Cardiac septum (tissue), 1 donor: ENCODE data around the gene STK17A. TPM values are rescaled to one million over a fixed set of nuclear protein-coding genes. Genes with fewer than 3 reads are reported as not detected.
"Not testable (repeated sequence)": the region's sequence is repeated elsewhere in the genome, so short reads cannot be mapped to it uniquely, and the experiment has no call there.

Source experiments
- DNase-seq: peaks from one replicate; pipeline ENCODE4 v3.0.0-alpha.2; 2020; ENCODE audit warnings: low spot score
- intact Hi-C: fragments of 100-400 bp; cut with DNase I; formaldehyde crosslinking; loops from one replicate; pipeline ENCODE4 v1.14.0; 2022
- total RNA-seq: library from RNA; stranded (reverse); fragmentation: NEBNext Ultra II Directional; extraction: Animal tissue kit (Norgen Biotek cat#: 25700); gene quantifications from one replicate; pipeline ENCODE4 v1.2.1, GENCODE V29; 2021
- donor health status: DM: no; HTN: no; CAD: no.

The STK17A gene
- total RNA-seq, 1 donor from 2014 or later: 40.3 TPM

GRCh38 chr7:43562383-43562782 is 20.5 kb upstream of the STK17A start:
- intact Hi-C loops: no loop called here
- DNase-seq: no peak

- intact Hi-C loops: no loop called here
- no peak for DNase-seq
These were observed 17.1 kb upstream of the STK17A start for GRCh38 chr7:43565786-43566185.

GRCh38 chr7:43568529-43568928 is 14.4 kb upstream of the STK17A start:
- no peak for DNase-seq
- intact Hi-C loops: no loop called here

GRCh38 chr7:43569424-43569823 is 13.5 kb upstream of the STK17A start:
- intact Hi-C loops: no loop called here
- no peak for DNase-seq

- intact Hi-C loops: no loop called here
- DNase-seq: no peak
These were observed 12.1 kb upstream of the STK17A start for GRCh38 chr7:43570688-43571365.

- no peak for DNase-seq
- intact Hi-C loops: no loop called here
These were observed 10.3 kb upstream of the STK17A start for GRCh38 chr7:43572516-43573049.

GRCh38 chr7:43573832-43574231 is 9.1 kb upstream of the STK17A start:
- DNase-seq, intact Hi-C loops: not testable (repeated sequence)

GRCh38 chr7:43575506-43575905 is 7.4 kb upstream of the STK17A start:
- intact Hi-C loops: no loop called here
- DNase-seq: no peak

- intact Hi-C loops: no loop called here
- no peak for DNase-seq
These were observed 6.7 kb upstream of the STK17A start for GRCh38 chr7:43576241-43576640.

GRCh38 chr7:43577485-43577951 is 5.4 kb upstream of the STK17A start:
- DNase-seq: no peak
- intact Hi-C loops: no loop called here

GRCh38 chr7:43583424-43584194 is 701 bp downstream of the STK17A start:
- intact Hi-C loops: loop anchor here (1.0 to 2.0 kb wide), 4 partner anchors 65 to 255 kb away; partner anchors contain the start of gene COA1
- peak; percentile 86 for DNase-seq

- intact Hi-C loops: no loop called here
- peak; percentile 77 for DNase-seq
These were observed 1.3 kb downstream of the STK17A start for GRCh38 chr7:43584195-43584586.

GRCh38 chr7:43584733-43585132 is 1.8 kb downstream of the STK17A start:
- intact Hi-C loops: not testable (repeated sequence)

GRCh38 chr7:43585562-43585961 is 2.7 kb downstream of the STK17A start:
- intact Hi-C loops: no loop called here
- no peak for DNase-seq

More at GRCh38 chr7:43584733-43585132, 1.8 kb downstream of the STK17A start:
- DNase-seq: not testable (repeated sequence)

GRCh38 chr7:43586251-43586900 is 3.5 kb downstream of the STK17A start:
- intact Hi-C loops: no loop called here
- no peak for DNase-seq

GRCh38 chr7:43588477-43589132 is 5.7 kb downstream of the STK17A start:
- intact Hi-C loops: no loop called here
- no peak for DNase-seq

GRCh38 chr7:43589133-43589478 is 6.2 kb downstream of the STK17A start:
- intact Hi-C loops: no loop called here
- no peak for DNase-seq

GRCh38 chr7:43589728-43590127 is 6.8 kb downstream of the STK17A start:
- intact Hi-C loops: no loop called here
- DNase-seq: no peak

- intact Hi-C loops: no loop called here
- no peak for DNase-seq
These were observed 8.1 kb downstream of the STK17A start for GRCh38 chr7:43590862-43591557.
